ENCODE measurements around the gene CCT8. TPM values are rescaled to one million over a fixed set of nuclear protein-coding genes. Genes with fewer than 3 reads are reported as not detected.

Gene CCT8
- total RNA-seq, 1 donor, result 163 TPM

- Histone ChIP-seq H3K36me3 (ENCODE audit: insufficient read depth, low read length) (no peaks in the 10 kb centered on the region), H3K4me3 (ENCODE audit: insufficient read depth, low read length) (no peak overlapping the region), H3K27ac (ENCODE audit: low read depth, low read length) (no peak overlapping the region), H3K4me2 (ENCODE audit: insufficient read depth, low read length) (no peak overlapping the region), H3K4me1 (ENCODE audit: insufficient read depth, low read length) (peaks cover 13% of the 10 kb centered on the region), H2AFZ (ENCODE audit: low read length) (no peak overlapping the region), H3K79me2 (ENCODE audit: insufficient read depth, low read length) (no peaks in the 10 kb centered on the region), H3K27me3 (ENCODE audit: insufficient read depth, low read length) (no peaks in the 10 kb centered on the region), H4K20me1 (ENCODE audit: insufficient read depth, low read length) (no peaks in the 10 kb centered on the region), H3K9me3 (ENCODE audit: low read depth, low read length) (no peaks in the 10 kb centered on the region)
- peak; percentile 79 for DNase-seq (ENCODE audit: insufficient read length, low spot score, missing footprints)
- no peak for TF ChIP-seq CTCF (IDR thresholded peaks at IDR 0.05; ENCODE audit: extremely low read depth, low read depth, low read length)
Measured at GRCh38 chr21:29098156-29098555, 24.7 kb upstream of the CCT8 start.

GRCh38 chr21:29096218-29097015, 23.0 kb upstream of the CCT8 start:
- Histone ChIP-seq H3K79me2 (ENCODE audit: insufficient read depth, low read length) (no peaks in the 10 kb centered on the region), H3K4me2 (ENCODE audit: insufficient read depth, low read length) (no peak overlapping the region), H2AFZ (ENCODE audit: low read length) (no peak overlapping the region), H3K27ac (ENCODE audit: low read depth, low read length) (no peak overlapping the region), H3K9me3 (ENCODE audit: low read depth, low read length) (no peaks in the 10 kb centered on the region), H3K4me1 (ENCODE audit: insufficient read depth, low read length) (peaks cover 29% of the 10 kb centered on the region), H3K27me3 (ENCODE audit: insufficient read depth, low read length) (no peaks in the 10 kb centered on the region), H4K20me1 (ENCODE audit: insufficient read depth, low read length) (no peaks in the 10 kb centered on the region), H3K36me3 (ENCODE audit: insufficient read depth, low read length) (no peaks in the 10 kb centered on the region), H3K4me3 (ENCODE audit: insufficient read depth, low read length) (no peak overlapping the region)
- DNase-seq (ENCODE audit: insufficient read length, low spot score, missing footprints), result no peak
- TF ChIP-seq CTCF (IDR thresholded peaks at IDR 0.05; ENCODE audit: extremely low read depth, low read depth, low read length), result no peak

GRCh38 chr21:29092102-29092959, 18.9 kb upstream of the CCT8 start:
- Histone ChIP-seq H3K4me2 (ENCODE audit: insufficient read depth, low read length) (peak overlapping the region; percentile 49), H3K79me2 (ENCODE audit: insufficient read depth, low read length) (no peaks in the 10 kb centered on the region), H3K4me1 (ENCODE audit: insufficient read depth, low read length) (peaks cover 31% of the 10 kb centered on the region), H3K4me3 (ENCODE audit: insufficient read depth, low read length) (no peak overlapping the region), H3K27ac (ENCODE audit: low read depth, low read length) (peak overlapping the region; percentile 77), H2AFZ (ENCODE audit: low read length) (peak overlapping the region; percentile 20), H4K20me1 (ENCODE audit: insufficient read depth, low read length) (no peaks in the 10 kb centered on the region), H3K9me3 (ENCODE audit: low read depth, low read length) (no peaks in the 10 kb centered on the region), H3K36me3 (ENCODE audit: insufficient read depth, low read length) (no peaks in the 10 kb centered on the region), H3K27me3 (ENCODE audit: insufficient read depth, low read length) (no peaks in the 10 kb centered on the region)
- DNase-seq (ENCODE audit: insufficient read length, low spot score, missing footprints), result peak; percentile 75
- TF ChIP-seq CTCF (IDR thresholded peaks at IDR 0.05; ENCODE audit: extremely low read depth, low read depth, low read length), result peak; percentile 28

- peak; percentile 81 for DNase-seq (ENCODE audit: insufficient read length, low spot score, missing footprints)
- Histone ChIP-seq H3K9me3 (ENCODE audit: low read depth, low read length) (no peaks in the 10 kb centered on the region), H3K36me3 (ENCODE audit: insufficient read depth, low read length) (no peaks in the 10 kb centered on the region), H4K20me1 (ENCODE audit: insufficient read depth, low read length) (no peaks in the 10 kb centered on the region), H2AFZ (ENCODE audit: low read length) (no peak overlapping the region), H3K4me3 (ENCODE audit: insufficient read depth, low read length) (no peak overlapping the region), H3K4me1 (ENCODE audit: insufficient read depth, low read length) (peaks cover 31% of the 10 kb centered on the region), H3K79me2 (ENCODE audit: insufficient read depth, low read length) (no peaks in the 10 kb centered on the region), H3K4me2 (ENCODE audit: insufficient read depth, low read length) (peak overlapping the region; percentile 8), H3K27me3 (ENCODE audit: insufficient read depth, low read length) (no peaks in the 10 kb centered on the region), H3K27ac (ENCODE audit: low read depth, low read length) (peak overlapping the region; percentile 77)
- no peak for TF ChIP-seq CTCF (IDR thresholded peaks at IDR 0.05; ENCODE audit: extremely low read depth, low read depth, low read length)
Measured at GRCh38 chr21:29091033-29091432, 17.6 kb upstream of the CCT8 start.
